Left ventricle myocardium superior (tissue), 1 donor: ENCODE measurements around the gene TMEM72. TPM values are rescaled to one million over a fixed set of nuclear protein-coding genes. Genes with fewer than 3 reads are reported as not detected.

ENCODE experiments used
- ATAC-seq: fragments of 200-7000 bp; cut with Tn5 transposase; one replicate; pipeline ENCODE4 v1.9.1; 2020; ENCODE audit warnings: mild to moderate bottlenecking, moderate library complexity
- DNase-seq: peaks from one replicate; pipeline ENCODE4 v3.0.0-alpha.2; 2020
- intact Hi-C: fragments of 100-400 bp; cut with micrococcal nuclease; formaldehyde crosslinking; loops from one replicate; pipeline ENCODE4 v1.11.0; 2022
- total RNA-seq: library from RNA; stranded (reverse); fragmentation: NEBNext Ultra II Directional; extraction: Animal tissue kit (Norgen Biotek cat#: 25700); gene quantifications from one replicate; pipeline ENCODE4 v1.2.1, GENCODE V29; 2021
- donor health status: DM: no; HTN: yes; CAD: no; lungs with severe emphysema.

Gene TMEM72
- total RNA-seq, 1 donor from 2014 or later = not detected

DNA sequence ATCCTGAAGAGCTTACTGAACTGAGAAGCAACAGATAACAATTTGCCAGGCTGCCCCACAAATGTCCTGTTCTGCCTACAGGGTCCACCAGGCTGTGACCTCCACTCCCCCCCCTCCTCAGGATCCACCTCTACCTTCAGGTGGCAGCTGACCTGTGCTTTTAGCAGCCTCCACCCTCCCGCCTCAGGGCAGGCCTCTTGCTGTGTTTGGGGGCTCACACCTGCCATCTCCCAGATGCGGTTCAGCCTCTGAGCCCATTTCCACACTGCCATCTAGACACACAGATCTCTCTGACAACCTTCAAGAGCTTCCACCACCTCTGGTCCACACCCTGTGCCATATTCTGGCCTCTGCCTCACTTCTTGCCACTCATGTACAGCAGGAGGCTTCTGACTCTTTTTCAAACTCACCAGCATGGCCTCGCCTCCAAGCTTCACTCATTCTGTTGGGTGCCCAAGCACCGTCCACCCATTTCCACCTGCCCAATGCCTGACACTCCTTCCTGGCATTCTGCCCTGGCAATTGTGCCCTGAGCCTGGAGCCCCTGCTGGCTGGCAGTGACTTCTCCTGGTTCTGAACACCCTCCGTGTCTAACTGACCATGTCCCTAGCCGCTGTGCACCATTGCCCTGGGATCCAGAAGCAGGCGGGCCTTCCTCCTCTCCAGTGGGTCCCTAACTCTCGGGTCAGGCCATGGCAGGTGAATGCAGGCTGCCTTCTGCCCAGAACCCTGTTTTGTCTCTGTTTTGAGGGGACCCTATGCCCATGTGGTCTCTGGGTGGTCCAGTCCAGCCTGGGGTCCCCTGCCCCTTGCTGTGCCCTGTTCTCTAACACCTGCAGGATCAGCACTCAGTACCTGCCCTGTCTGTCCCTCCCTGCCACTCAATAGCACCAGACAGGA lies 18.5 kb downstream of the TMEM72 start:
- intact Hi-C loops = loop anchor here (5.0 kb wide), 1 partner anchor 48 kb away; the partner anchor contains the start of gene DEPP1
- no peak for DNase-seq
- no peak for ATAC-seq

DNA sequence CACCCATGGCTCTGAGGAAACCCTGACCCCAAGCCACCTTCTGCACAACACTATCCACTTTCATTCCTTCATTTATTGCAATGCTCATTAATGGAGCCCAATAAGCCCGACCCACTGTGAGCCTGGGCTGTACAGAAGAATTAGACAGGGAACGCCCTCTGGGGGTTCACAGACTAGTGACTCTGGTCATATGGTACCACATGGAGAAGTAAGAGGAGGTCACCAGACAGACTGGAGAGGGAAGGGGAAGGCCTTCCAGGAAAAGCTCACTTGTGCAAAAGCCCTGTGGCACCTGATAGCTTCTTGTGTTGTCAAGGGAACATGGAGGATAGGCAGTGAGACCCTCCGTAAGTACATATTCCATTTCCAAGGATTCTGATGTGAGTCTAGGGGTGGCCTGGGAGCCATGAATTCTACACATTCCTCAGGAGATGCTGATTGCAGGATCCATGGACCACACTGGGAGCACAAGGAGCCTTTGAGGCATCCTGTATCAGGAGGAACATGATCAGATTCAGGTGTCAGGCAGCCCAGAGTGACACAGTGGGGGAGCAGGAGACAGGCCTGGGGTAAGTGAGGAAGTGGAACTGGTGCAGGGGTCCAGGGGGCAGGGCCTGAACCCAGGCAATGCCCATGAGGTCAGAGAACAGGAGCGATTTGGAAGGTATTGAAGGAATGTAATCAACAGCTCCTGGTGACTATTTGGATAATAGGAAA lies 19.9 kb downstream of the TMEM72 start:
- no peak for ATAC-seq
- DNase-seq = no peak
- intact Hi-C loops = loop anchor here (5.0 kb wide), 1 partner anchor 46 kb away; the partner anchor contains the start of gene DEPP1

DNA sequence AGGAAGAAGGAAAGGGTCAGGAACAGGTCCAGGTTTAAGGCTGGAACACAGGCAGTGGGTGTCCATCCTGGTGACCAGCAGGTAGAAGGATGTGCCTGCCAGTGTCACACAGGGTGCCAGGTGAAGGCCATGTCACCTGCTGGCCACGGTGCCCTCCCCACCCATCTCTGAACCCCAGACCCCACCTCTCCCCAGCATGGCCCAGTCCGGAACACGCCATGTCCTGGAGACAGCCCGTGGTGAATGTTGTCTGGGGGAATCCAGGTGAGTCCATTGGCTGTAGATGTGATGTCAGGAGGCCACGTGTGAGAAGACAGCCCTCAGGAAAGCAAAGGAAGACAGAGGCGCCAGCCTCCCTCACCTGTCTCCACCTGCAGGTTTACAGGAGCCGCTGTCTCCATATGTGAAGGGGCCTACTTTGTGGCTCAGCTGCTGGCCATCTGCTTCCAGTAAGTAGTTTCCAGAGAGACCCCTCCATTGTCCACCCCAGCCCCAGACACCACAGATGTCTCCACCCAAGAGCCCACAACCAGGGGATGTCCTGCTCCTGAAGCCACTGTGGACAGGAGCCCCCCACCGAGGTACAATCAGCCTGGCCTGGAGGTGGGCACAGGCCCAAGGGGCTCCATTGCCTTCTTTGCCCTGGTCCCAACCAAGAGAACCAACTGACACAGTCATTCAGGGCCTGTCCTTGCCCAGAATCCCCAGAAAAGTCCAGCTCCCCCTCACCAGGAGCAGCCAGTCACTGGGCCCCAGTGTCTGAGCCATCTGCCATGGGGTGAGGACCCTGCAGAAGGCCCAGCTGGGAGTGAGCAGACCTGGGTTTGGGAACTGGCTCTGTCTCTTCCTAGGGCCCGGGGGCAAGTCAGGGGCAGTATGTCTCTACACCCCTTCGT lies 20.7 kb downstream of the TMEM72 start:
- intact Hi-C loops = loop anchor here (5.0 kb wide), 1 partner anchor 45 kb away; the partner anchor contains the start of gene DEPP1
- DNase-seq = no peak
- no peak for ATAC-seq

DNA sequence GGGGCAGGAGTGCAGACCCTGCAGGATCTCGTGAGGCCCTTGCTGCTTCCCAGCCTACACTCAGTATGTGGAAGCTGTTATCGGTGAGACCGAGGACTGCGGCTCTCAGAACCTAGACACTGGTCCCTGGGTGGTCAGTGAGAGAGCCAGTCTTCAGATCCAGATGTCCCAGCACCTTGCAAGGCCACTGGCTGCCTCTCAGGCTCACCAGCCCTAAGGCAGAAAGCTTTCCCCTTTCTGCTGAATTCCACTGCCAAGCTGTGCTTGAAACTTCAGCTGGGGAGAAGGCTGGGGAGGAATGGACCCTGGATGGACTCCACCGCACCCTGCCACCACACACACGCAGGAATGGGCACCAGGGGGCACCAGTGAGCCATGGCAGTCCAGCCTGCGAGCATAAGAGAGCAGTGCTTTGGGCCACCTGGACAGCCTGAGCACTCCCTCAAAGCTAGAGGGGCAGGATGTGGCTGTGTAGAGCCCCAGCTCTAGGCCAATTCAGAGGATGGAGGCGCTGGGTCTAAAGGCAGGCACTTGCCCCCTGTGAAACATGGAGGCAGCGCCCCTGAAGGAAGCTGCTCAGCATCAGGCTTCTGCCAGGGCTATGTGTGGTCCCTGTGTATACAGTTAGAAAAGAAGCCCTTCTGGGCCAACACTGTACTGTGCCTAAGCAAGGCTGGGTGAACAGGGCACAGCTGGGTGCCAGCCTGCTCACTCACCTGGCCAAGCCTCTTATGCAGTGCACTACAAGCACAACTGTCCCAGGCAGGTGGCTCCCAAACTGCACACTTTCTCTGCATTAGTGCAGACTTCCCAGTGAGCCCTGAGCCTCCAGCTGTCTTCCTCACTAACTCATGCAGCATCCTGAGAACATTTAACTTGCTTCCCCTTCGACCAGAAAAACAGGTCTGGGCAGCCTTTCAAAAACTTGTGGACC lies 21.6 kb downstream of the TMEM72 start:
- peak; percentile 98 for DNase-seq
- intact Hi-C loops = loop anchor here (5.0 kb wide), 1 partner anchor 45 kb away; the partner anchor contains the start of gene DEPP1
- ATAC-seq = peak; percentile 88

DNA sequence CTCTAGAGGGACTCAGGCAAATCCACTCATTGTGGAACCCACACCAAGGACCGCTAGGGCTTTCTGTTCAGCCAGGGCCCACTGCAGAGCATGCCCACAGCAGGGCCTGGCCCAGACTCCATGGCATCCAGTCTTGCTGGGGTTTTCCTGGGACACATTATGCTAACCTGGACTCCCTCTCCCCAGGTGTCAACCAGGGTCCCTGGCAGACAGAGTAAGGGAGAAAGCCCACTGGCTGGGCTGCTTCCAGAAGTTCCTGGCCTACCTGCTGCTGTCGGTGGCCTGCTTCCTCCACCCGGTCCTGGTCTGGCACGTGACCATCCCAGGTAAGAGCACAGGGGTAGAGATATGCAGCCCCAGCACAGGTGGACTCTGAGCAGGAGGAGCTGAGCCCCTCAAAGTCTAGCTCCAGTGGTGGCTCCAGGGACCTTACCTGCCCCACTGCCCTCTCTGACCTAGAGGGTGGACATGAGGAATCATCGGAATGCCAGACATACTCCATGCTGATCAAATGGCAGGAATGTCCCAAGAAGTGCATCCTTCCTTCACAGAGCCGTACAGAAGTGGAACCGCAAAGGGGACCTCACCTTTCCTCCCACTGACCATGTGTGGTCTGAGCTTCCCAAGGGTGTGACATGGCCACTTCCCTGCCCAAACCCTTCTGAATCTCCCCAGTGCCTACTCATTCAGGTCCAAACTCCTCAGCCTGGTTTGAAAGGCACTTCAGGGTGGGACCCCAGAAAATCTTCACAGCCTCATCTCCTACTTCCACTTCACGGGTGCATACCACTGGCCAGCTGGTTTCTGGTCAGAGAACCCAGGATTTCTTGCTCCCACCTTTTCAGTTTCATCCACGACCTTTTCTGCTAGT lies 22.5 kb downstream of the TMEM72 start:
- ATAC-seq (no peak), DNase-seq (no peak)
- intact Hi-C loops = loop anchor here (5.0 kb wide), 1 partner anchor 44 kb away; the partner anchor contains the start of gene DEPP1

DNA sequence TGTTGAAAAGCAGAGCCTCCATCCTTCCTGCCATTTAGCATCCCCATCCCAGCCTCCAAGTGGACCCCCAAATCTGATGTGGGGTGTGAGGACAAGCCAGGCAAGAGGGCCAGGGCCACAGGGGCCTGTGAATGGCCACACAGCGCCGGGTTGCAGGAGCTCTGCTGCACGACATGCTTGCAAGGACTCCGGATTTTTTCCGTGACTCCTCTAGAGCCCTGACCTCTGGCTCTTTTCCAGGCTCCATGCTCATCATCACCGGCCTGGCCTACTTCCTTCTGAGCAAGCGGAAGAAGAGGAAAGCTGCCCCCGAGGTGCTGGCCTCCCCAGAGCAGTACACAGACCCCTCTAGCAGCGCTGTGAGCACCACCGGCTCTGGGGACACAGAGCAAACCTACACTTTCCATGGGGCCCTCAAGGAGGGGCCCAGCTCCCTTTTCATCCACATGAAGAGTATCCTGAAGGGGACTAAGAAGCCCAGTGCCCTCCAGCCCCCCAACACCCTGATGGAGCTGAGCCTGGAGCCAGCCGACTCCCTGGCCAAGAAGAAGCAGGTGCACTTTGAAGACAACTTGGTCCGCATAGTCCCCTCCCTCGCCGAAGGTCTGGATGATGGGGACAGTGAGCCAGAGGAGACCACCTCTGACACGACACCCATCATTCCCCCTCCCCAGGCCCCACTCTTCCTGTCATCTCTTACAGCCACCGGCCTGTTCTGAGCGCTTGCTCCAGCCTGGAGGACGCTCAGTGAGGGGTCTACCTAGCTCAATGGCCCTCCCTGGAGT lies 23.5 kb downstream of the TMEM72 start:
- ATAC-seq = peak; percentile 2
- intact Hi-C loops = loop anchor here (5.0 kb wide), 1 partner anchor 43 kb away; the partner anchor contains the start of gene DEPP1
- DNase-seq = peak; percentile 53

DNA sequence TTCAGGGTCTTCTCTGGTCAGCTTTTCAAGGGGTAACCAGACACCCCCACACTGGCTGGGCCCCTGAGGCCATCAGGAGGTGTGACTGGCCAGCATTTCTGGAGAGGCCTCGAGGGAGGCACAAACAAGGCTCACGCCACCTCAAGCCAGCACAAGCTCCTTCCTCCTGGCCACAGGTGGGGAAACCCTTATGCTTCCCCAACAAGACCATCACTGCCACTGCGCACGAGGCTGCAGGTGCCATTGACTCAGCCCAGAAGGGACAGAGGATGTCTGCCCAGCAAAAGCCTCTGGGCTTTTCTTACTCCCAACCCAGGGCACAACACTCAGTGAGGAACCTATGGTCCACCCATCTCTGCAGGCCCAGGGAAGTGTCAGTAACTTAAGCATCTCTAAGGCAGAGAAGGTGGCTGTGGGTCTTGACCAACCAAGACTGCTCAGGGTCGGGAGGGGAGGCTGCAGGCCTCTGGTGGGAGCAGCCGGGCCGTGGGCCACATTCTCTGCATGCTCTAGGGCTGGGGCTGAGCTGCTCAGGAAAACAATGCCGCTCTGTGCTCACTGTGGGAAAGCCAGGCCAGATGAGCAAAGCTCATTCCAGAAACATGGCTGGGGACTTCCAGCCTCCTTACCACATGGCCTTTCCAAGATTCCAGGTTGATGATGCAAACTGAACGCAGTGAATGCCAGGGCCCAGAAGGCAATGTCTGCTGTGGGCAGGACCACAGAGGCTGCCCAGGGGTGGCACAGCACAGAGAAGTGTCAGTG lies 24.2 kb downstream of the TMEM72 start:
- intact Hi-C loops = no loop called here
- ATAC-seq (peak; percentile 80), DNase-seq (peak; percentile 83)

DNA sequence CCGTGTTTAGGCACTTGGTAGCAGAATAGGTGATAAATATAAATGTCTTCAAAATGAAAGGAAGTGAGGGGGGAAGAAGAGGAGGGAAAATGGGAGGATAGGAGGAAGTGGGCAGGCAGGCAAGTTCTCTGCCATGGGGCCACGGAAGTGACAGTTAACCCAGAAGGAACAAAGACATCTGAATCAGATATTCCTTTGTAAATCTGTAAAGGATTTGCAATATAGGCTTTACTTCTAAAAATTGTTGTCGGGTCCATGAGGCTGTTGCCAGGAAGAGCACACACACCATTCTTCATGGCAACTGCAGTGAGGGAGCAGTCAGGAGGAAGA lies 24.8 kb downstream of the TMEM72 start:
- ATAC-seq (no peak), DNase-seq (no peak)
- intact Hi-C loops = no loop called here

DNA sequence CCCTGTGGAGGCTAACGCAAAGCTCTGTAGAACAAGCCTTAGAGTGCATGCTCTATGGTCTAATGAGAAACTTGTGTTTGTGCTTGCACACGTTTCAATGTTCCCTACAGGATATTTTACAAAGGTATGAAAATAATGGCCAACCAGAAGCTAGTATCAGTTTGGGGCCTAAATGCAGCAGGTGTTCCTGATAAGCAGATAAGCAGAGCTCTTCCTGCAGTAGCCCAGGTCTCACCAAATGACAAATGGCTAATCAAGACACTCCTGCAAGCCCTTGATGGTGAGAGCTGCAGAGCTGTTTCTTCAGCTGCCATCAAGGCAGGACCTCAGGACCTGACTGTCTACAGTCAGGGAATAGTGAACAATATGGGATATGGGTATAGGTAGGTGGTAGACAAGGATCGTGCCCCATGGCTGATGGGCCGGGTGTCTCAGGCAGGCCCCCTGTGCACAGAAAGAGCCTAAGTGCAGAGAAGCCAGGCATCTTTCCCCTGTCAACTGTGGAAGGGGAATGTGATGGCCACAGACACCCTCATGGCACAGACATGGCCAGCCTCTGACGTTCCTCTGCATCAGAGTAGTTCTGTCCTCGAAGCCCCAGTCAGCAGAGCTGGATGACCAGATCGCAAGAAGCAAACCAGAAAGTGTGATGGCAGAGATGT lies 25.3 kb downstream of the TMEM72 start:
- intact Hi-C loops = no loop called here
- DNase-seq = no peak
- ATAC-seq = no peak

DNA sequence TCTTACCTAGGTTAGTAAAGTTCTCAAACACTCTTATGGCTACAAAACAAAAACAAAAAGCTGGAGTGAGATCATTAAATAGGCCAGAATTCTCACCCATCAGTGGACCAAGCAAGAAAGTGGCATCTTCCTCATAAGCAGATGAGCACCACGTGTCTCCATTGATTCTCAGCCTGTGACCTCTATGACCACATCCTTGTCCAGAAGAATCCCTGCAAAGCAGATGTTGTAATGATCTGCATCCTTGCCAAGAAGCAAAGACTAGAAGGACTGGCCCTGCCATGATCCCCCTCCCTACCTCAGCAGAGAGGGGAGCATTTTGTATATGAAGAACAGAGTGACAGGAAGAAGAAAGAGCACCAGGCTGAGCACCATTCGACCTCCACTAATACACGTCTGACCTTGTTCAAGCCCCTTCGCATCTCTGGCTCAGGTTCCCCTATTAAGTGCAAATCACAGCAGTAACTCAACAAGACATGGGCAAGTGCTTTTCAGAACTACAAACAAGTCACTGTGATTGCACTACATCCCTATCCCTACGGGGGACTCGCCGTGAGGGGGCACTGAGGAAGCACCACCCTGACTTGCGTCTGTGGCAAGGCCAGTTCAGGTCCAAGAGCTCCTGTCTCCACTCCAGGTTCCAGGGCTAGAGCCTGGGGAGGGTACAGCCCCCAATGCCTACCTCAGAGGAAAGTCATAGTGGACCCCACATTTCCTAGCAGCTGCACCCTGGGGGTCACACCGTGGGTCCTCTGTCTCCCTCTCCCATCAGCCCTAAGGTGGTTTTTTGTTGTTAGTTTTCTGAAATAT lies 26.3 kb downstream of the TMEM72 start:
- intact Hi-C loops = no loop called here
- DNase-seq = no peak
- ATAC-seq = no peak

DNA sequence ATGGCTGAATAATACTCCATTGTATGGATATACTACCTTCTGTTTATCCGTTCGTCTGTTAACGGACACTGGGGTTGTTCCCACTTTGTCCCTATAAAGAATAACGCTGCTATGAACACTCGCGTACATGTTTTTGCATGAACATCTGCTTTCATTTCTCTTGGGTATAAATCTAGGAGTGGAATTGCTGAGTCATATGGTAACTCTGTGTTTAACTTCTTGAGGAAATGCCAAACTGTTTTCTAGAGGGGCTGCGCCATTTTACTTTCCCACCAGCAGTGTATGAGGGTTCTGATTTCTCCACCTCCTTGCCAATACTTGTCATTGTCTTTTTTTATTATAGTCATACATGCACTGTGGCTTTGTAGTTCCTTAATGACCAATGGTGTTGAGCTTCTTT lies 27.8 kb downstream of the TMEM72 start:
- intact Hi-C loops = no loop called here
- ATAC-seq (no peak), DNase-seq (no peak)

DNA sequence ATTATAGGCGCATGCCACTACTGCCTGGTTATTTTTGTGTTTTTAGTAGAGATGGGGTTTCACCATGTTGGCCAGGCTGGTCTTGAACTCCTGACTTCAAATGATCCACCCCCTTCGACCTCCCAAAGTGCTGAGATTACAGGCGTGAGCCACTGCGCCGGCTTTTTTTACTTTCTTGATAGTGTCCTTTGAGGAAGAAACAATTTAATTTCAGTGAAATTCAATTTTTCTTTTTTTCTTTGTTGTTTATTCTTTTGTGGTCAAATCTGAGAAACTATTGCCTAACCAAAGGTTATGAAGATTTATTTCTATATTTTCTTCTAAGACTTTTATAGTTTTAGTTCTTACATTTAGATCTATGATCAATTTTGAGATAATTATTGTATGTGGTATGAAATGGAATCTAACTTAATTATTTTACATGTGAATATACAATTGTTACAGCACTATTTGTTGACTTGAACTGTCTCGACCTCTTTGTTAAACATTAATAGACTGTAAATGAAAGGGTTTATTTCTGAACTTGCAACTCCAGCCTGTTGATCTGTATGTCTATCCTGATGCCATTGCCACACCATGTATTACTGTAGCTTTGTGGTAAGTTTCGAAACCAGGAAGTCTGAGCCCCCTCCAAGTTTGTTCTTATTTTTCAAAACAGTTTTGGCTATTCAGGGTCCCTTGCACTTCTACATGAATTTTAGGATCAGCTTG lies 28.7 kb downstream of the TMEM72 start:
- intact Hi-C loops = no loop called here
- DNase-seq = no peak
- no peak for ATAC-seq

DNA sequence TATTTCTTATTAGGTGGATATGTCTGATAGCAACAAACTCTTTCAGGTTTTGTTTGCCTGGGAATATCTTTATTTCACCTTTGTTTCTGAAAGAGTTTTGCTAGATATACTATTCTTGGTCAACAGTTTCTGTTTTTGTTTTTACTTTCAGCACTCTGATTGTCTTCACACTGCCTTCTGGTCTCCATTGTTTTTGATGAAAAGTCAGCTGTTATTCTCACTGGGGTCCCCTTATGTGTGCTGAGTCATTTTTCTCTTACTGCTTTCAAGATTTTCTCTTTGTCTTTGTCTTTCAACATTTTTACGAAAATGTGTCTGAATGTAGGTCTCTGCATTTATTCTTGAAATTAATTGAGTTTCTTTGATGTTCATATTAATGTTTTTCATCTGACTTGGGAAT lies 33.2 kb downstream of the TMEM72 start:
- DNase-seq (no peak), ATAC-seq (no peak)
- intact Hi-C loops = no loop called here

DNA sequence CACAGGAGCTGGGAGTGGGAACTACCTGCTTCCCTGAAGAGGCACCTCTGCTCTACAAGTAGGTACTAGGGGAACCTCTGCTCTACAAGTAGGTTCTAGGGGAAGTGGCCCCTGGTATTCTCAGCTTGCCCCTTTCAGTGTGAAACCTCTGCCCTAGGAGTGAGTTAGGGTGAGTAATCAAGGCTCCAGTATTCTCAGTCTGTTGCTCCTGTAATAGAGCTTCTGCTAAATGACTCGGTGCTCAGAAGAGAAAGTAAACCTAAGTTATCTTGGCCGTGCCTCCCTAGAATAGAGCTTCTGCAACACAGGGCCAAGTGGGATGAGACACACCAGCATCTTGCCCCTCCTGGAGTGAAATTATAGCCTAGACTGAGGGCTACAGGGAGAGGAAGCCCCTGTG lies 35.1 kb downstream of the TMEM72 start:
- ATAC-seq = peak; percentile 32
- intact Hi-C loops = no loop called here
- no peak for DNase-seq
